Measurements from ENCODE around the gene SNURF.

- TF ChIP-seq, protein P1, sequence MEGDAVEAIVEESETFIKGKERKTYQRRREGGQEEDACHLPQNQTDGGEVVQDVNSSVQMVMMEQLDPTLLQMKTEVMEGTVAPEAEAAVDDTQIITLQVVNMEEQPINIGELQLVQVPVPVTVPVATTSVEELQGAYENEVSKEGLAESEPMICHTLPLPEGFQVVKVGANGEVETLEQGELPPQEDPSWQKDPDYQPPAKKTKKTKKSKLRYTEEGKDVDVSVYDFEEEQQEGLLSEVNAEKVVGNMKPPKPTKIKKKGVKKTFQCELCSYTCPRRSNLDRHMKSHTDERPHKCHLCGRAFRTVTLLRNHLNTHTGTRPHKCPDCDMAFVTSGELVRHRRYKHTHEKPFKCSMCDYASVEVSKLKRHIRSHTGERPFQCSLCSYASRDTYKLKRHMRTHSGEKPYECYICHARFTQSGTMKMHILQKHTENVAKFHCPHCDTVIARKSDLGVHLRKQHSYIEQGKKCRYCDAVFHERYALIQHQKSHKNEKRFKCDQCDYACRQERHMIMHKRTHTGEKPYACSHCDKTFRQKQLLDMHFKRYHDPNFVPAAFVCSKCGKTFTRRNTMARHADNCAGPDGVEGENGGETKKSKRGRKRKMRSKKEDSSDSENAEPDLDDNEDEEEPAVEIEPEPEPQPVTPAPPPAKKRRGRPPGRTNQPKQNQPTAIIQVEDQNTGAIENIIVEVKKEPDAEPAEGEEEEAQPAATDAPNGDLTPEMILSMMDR (IDR thresholded peaks at IDR 0.05), result no peak
- no peak for TF ChIP-seq POLR2A (IDR thresholded peaks at IDR 0.05)
Measured at GRCh38 chr15:24962880-24963279, 8.1 kb downstream of the SNURF start.

Data from esophagus squamous epithelium (tissue), 4 donors.